Lower leg skin (tissue), 4 donors: Measurements from ENCODE around the gene UFSP2. TPM values are rescaled to one million over a fixed set of nuclear protein-coding genes. Genes with fewer than 3 reads are reported as not detected.

Source experiments
- DNase-seq, 2 donors: peaks; one replicate each; pipeline ENCODE4 v3.0.0-alpha.2; 2019; ENCODE audit warnings: low spot score in 2 of 2
- H3K4me3 ChIP-seq: fragments of 200-600 bp; sonication (generic); 2 replicates; pipeline ENCODE4 v1.5.1; 2017; ENCODE audit warnings: mild to moderate bottlenecking, low read depth; ENCODE audit not compliant: poor library complexity, severe bottlenecking
- POLR2A ChIP-seq, 2 donors: fragments of 450-650 bp; IDR thresholded peaks; one replicate each; pipeline ENCODE4 v1.6.1; 2016 to 2017; ENCODE audit warnings: antibody characterized with exemption in 2 of 2, mild to moderate bottlenecking in 1 of 2, moderate library complexity in 1 of 2
- WGBS, 2 donors: methylation state at CpG; one replicate each; pipeline ENCODE4 v1.1.5; 2018; 5-methylcytosine and 5-hydroxymethylcytosine counted together
- intact Hi-C: fragments of 100-400 bp; cut with DNase I; formaldehyde crosslinking; loops from one replicate; pipeline ENCODE4 v1.15.0; 2023; ENCODE audit warnings: low total_unique reads
- total RNA-seq, 4 donors: library from RNA; depleted of rRNA; stranded (reverse); fragments of >200 nt; gene quantifications; one replicate each; pipeline ENCODE4 v1.1.0, GENCODE V29; 2016
- TF ChIP-seq, protein P1 (sequence below), 3 donors: fragments of 450-650 bp; IDR thresholded peaks; one replicate each; pipeline ENCODE4 v1.5.1; 2016; ENCODE audit warnings: antibody characterized with exemption in 3 of 3, mild to moderate bottlenecking in 3 of 3, moderate library complexity in 2 of 3

The UFSP2 gene
- total RNA-seq, 4 donors from 2014 or later: 24.6 to 53.5 (median 32.4) TPM

DNA sequence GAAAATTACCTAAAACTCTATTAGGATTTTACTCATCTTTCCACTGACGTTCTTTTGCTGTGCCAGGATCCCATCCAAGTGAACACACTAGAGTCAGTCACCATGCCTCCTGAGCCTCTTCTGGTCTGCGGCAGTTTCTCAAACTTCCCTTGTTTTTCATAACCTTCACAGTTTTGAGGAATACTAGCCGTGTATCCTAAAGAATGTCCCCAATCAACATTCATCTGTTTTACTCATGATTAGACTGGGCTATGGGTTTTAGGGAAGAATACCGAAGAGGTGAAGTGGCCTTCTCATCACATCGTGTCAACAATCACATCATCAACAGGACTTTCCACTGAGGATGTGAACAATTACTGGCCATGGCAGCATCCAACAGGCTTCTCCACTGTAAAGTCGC is 34.8 kb downstream of the UFSP2 start:
- intact Hi-C loops: no loop called here
- no peak overlapping the region for H3K4me3 ChIP-seq
- WGBS, 2 donors: 92 to 93% methylated on average over 6 of the region's 6 CpGs
- no peak for DNase-seq
- no peak for TF ChIP-seq POLR2A (IDR thresholded peaks at IDR 0.05)
- TF ChIP-seq, protein P1, sequence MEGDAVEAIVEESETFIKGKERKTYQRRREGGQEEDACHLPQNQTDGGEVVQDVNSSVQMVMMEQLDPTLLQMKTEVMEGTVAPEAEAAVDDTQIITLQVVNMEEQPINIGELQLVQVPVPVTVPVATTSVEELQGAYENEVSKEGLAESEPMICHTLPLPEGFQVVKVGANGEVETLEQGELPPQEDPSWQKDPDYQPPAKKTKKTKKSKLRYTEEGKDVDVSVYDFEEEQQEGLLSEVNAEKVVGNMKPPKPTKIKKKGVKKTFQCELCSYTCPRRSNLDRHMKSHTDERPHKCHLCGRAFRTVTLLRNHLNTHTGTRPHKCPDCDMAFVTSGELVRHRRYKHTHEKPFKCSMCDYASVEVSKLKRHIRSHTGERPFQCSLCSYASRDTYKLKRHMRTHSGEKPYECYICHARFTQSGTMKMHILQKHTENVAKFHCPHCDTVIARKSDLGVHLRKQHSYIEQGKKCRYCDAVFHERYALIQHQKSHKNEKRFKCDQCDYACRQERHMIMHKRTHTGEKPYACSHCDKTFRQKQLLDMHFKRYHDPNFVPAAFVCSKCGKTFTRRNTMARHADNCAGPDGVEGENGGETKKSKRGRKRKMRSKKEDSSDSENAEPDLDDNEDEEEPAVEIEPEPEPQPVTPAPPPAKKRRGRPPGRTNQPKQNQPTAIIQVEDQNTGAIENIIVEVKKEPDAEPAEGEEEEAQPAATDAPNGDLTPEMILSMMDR (IDR thresholded peaks at IDR 0.05): no peak

DNA sequence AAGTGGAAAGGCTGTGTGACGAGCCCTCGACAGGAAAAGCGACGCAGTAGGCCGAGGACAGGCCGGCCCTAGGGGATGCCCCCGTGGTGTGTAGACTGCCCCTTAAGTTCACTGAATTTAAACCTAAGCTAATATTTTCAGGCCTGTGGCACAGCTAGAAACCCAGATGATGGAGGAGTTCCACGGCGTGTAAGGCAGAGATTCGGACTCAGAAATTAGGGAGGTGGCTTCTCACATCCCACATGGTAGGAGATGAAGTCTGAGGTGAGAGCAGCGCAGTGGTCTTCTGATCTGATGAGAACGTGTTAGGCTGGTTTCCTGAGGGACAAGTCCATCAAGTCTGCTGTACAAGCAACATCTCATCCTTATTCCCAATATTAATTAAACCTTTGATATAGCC is 37.8 kb downstream of the UFSP2 start:
- no peak for DNase-seq
- no peak overlapping the region for H3K4me3 ChIP-seq
- no peak for TF ChIP-seq POLR2A (IDR thresholded peaks at IDR 0.05)
- TF ChIP-seq, protein P1 (IDR thresholded peaks at IDR 0.05): no peak
- intact Hi-C loops: no loop called here
- WGBS, 2 donors: 96% methylated on average over 12 of the region's 12 CpGs

DNA sequence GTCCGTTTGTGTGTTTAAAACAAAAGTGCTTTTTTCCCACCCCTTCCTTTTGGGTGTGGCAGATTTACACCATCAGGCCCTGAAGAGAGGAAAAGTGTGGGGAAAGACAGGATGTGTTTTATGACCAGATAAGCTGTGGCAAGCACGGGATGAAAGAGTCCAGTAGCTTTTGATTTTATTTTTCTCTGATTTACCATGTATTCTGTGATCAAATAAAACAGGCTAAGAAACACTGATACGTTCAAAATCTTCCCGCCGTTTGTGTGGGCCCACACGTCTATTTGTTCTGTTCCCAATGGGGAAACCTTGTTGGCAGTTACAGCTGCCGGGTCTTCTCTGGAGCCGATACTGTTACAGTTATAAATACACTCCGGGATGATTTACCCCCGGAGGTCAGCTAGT is 40.8 kb downstream of the UFSP2 start:
- TF ChIP-seq, protein P1 (IDR thresholded peaks at IDR 0.05): no peak
- TF ChIP-seq POLR2A (IDR thresholded peaks at IDR 0.05): no peak
- WGBS, 2 donors: 18 to 25% methylated on average over 10 of the region's 10 CpGs
- no peak overlapping the region for H3K4me3 ChIP-seq
- intact Hi-C loops: no loop called here
- no peak for DNase-seq

DNA sequence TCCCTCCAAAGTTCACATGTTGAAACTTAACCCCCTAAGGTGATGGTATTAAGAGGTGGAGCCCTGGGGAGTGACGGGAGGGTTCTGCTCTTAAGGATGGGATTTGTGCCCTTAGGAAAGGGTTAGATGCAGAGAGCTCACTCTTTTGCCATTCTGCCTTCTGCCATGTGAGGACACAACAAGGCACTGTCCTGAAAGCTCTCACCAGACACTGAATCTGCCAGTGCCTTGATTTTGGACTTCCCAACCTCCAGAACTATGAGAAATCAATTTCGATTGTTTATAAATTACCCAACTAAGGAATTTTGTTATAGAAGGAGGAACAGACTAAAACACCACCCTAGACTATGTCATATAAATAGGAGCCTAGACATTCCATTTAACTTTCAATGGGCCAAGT is 41.7 kb downstream of the UFSP2 start:
- DNase-seq: no peak
- WGBS, 2 donors: 68 to 72% methylated on average over 2 of the region's 2 CpGs
- H3K4me3 ChIP-seq: no peak overlapping the region
- no peak for TF ChIP-seq POLR2A (IDR thresholded peaks at IDR 0.05)
- TF ChIP-seq, protein P1 (IDR thresholded peaks at IDR 0.05): no peak
- intact Hi-C loops: no loop called here

DNA sequence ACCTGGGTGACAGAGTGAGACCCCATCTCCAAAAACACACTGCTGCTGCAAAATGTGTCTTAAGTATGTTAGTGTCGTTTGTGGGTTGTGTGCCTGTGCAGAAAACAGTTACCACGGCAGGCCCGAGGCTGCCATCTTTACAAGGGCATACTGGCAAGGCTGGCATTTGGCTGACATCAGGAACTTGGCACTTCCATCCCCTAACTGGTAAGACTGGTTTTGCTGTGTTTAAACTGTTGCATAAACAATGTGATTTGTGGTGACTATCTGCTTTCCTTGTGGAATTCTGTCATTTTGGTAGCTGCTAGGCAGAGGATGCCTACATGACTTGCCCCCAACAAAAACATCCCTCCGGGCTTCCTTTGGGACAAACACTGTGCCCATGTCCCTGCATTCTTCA is 42.3 kb downstream of the UFSP2 start:
- 41 to 73% methylated on average over 4 of the region's 4 CpGs for WGBS, 2 donors
- intact Hi-C loops: no loop called here
- no peak for TF ChIP-seq POLR2A (IDR thresholded peaks at IDR 0.05)
- TF ChIP-seq, protein P1 (IDR thresholded peaks at IDR 0.05): no peak
- DNase-seq: peak in 1 of 2 donors; percentile 54
- no peak overlapping the region for H3K4me3 ChIP-seq

DNA sequence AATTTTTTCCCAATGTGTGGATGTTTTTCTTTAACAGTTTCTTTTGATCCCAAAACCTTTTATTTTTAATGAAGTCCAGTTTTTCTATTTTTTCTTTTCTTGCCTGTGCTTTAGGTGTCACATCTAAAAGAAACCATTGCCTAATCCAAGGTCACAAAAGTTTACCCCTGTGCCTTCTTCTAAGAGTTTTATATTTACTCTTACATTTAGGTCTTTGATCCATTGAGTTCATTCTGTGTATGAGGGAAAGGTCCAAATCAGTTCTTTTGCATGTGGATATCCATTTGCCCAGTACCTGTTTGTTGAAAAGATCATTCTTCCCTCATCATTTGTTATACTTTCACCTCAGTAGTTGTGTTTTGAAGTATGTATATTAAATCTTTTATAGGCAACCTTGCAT is 43.0 kb downstream of the UFSP2 start:
- no peak overlapping the region for H3K4me3 ChIP-seq
- no peak for DNase-seq
- TF ChIP-seq, protein P1 (IDR thresholded peaks at IDR 0.05): no peak
- TF ChIP-seq POLR2A (IDR thresholded peaks at IDR 0.05): no peak
- intact Hi-C loops: no loop called here
